Colonic mucosa (tissue), 4 donors: ENCODE results near the gene HNRNPM. TPM values are rescaled to one million over a fixed set of nuclear protein-coding genes. Genes with fewer than 3 reads are reported as not detected.

Source experiments
- DNase-seq: peaks from one replicate; pipeline ENCODE4 v3.0.0-alpha.2; 2020
- H3K27ac ChIP-seq: fragments of 200-600 bp; one replicate; pipeline ENCODE4 v1.8.0; 2021
- H3K27me3 ChIP-seq: fragments of 200-600 bp; one replicate; pipeline ENCODE4 v1.8.0; 2021
- H3K36me3 ChIP-seq: fragments of 200-600 bp; one replicate; pipeline ENCODE4 v1.8.0; 2021
- H3K4me1 ChIP-seq: fragments of 200-600 bp; one replicate; pipeline ENCODE4 v1.8.0; 2021; ENCODE audit warnings: mild to moderate bottlenecking
- H3K4me3 ChIP-seq: fragments of 200-600 bp; one replicate; pipeline ENCODE4 v1.8.0; 2021
- H3K9ac ChIP-seq, 2 donors: one replicate each; pipeline ENCODE4 v1.7.0; 2013; ENCODE audit warnings: control low read depth in 2 of 2, low read depth in 2 of 2, low read length in 2 of 2
- H3K9me3 ChIP-seq: fragments of 200-600 bp; one replicate; pipeline ENCODE4 v1.8.0; 2021
- CTCF ChIP-seq: fragments of 200-600 bp; IDR thresholded peaks from one replicate; pipeline ENCODE4 v1.8.0; 2022; ENCODE audit warnings: antibody characterized with exemption, mild to moderate bottlenecking
- intact Hi-C: fragments of 100-400 bp; cut with DNase I; formaldehyde crosslinking; loops from one replicate; pipeline ENCODE4 v1.14.1; 2022
- total RNA-seq, 2 donors: library from RNA; stranded (reverse); fragmentation: NEBNext Ultra II Directional in 1 of 2; extraction: Animal tissue kit (Norgen Biotek cat#: 25700) in 1 of 2; gene quantifications; one replicate each; pipeline ENCODE4 v1.2.1, GENCODE V29; 2021
- donor health status: healthy.
- donor health status: DM: no; HTN: no; CAD: no.
- donor health status: DM: no; HTN: no; CAD: no.

The HNRNPM gene
- total RNA-seq, 2 donors from 2014 or later: 122 to 339 TPM

GRCh38 chr19:8503510-8503909 is 58.7 kb downstream of the HNRNPM start:
- Histone ChIP-seq H3K4me3 (no peak overlapping the region), H3K27me3 (no peaks in the 10 kb centered on the region), H3K9me3 (no peaks in the 10 kb centered on the region), H3K36me3 (no peaks in the 10 kb centered on the region), H3K4me1 (no peaks in the 10 kb centered on the region), H3K9ac (no peak overlapping the region), H3K27ac (no peak overlapping the region)
- TF ChIP-seq CTCF: no peak
- no peak for DNase-seq
- intact Hi-C loops: loop anchor here (5.0 kb wide), 1 partner anchor 91 kb away; the partner anchor contains the start of gene MARCHF2

DNA sequence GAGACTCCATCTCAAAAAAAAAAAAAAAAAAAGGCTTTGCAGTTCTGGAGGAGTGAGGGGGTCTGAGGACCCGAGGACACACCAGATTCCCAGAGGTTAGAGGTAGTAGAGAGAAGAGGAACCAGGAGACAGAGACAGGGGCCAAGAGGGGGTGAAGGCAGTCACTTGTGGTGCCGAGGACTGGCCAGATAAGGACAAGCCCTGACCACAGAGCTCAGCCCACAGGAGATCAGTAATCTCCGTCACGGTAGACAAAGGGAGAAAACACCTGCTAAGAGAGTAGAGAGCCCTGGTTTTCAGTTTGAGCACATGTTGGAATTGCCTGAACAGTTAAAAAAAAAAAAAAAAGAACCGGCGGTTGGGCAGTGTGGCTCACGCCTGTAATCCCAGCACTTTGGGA is 59.4 kb downstream of the HNRNPM start:
- intact Hi-C loops: loop anchor here (5.0 kb wide), 1 partner anchor 92 kb away; the partner anchor contains the start of gene MARCHF2

GRCh38 chr19:8504919-8505318 is 60.1 kb downstream of the HNRNPM start:
- no peaks in the 10 kb centered on the region for H3K36me3 ChIP-seq
- no peak overlapping the region for H3K27ac ChIP-seq
- H3K4me1 ChIP-seq: no peaks in the 10 kb centered on the region
- H3K9me3 ChIP-seq: no peaks in the 10 kb centered on the region
- no peak overlapping the region for H3K9ac ChIP-seq
- no peak for TF ChIP-seq CTCF
- intact Hi-C loops: loop anchor here (5.0 kb wide), 2 partner anchors 93 to 153 kb away; partner anchors contain the start of gene MARCHF2
- no peaks in the 10 kb centered on the region for H3K27me3 ChIP-seq
- H3K4me3 ChIP-seq: no peak overlapping the region
- DNase-seq: no peak

More for the DNA sequence above, 59.4 kb downstream of the HNRNPM start:
- no peak overlapping the region for H3K4me3 ChIP-seq
- no peak for TF ChIP-seq CTCF
- DNase-seq: no peak
- no peak overlapping the region for H3K27ac ChIP-seq
- H3K9me3 ChIP-seq: no peaks in the 10 kb centered on the region
- no peak overlapping the region for H3K9ac ChIP-seq
- no peaks in the 10 kb centered on the region for H3K27me3 ChIP-seq
- H3K4me1 ChIP-seq: no peaks in the 10 kb centered on the region
- no peaks in the 10 kb centered on the region for H3K36me3 ChIP-seq

- peak; percentile 70 for TF ChIP-seq CTCF
- no peaks in the 10 kb centered on the region for H3K4me1 ChIP-seq
- no peaks in the 10 kb centered on the region for H3K36me3 ChIP-seq
- intact Hi-C loops: loop anchor here (5.0 kb wide), 1 partner anchor 154 kb away; no protein-coding TSS in a partner anchor
- peak; percentile 85 for DNase-seq
- no peaks in the 10 kb centered on the region for H3K27me3 ChIP-seq
- no peaks in the 10 kb centered on the region for H3K9me3 ChIP-seq
- peak overlapping the region; percentile 58 for H3K4me3 ChIP-seq
- H3K27ac ChIP-seq: no peak overlapping the region
- H3K9ac ChIP-seq: peak overlapping the region; percentile 53 to 61
These were observed 61.1 kb downstream of the HNRNPM start for GRCh38 chr19:8505680-8506401.

- no peak overlapping the region for H3K27ac ChIP-seq
- intact Hi-C loops: loop anchor here (5.0 kb wide), 1 partner anchor 154 kb away; no protein-coding TSS in a partner anchor
- no peaks in the 10 kb centered on the region for H3K36me3 ChIP-seq
- H3K4me3 ChIP-seq: peak overlapping the region; percentile 58
- H3K9me3 ChIP-seq: no peaks in the 10 kb centered on the region
- H3K27me3 ChIP-seq: no peaks in the 10 kb centered on the region
- peak overlapping the region; percentile 53 to 55 for H3K9ac ChIP-seq
- no peaks in the 10 kb centered on the region for H3K4me1 ChIP-seq
- no peak for DNase-seq
- TF ChIP-seq CTCF: no peak
These were observed 61.7 kb downstream of the HNRNPM start for GRCh38 chr19:8506402-8506957.
